HCT116 (cell line): ENCODE results near the gene KCNA3. TPM values are rescaled to one million over a fixed set of nuclear protein-coding genes. Genes with fewer than 3 reads are reported as not detected.

Source experiments
- ATAC-seq: fragments of 200-7000 bp; cut with Tn5 transposase; 2 replicates; pipeline ENCODE4 v1.9.1; 2020; ENCODE audit warnings: mild to moderate bottlenecking, moderate library complexity
- BruUV-seq: library from RNA; stranded (reverse); fragments of 400-500 nt; replicated peaks from 2 replicates; lab custom pipeline; 2021; lab: Mats Ljungman, UMichigan
- CTCF ChIA-PET: fragments of 300-600 bp; sonication (Branson Sonifier 250); formaldehyde crosslinking; loops from one replicate; lab custom pipeline; 2021; ENCODE audit warnings: antibody characterized with exemption; lab: Charles Lee
- POLR2A ChIA-PET: fragments of 300-600, 350-600 bp; sonication (Branson Sonifier 250); formaldehyde crosslinking; loops from one replicate; lab custom pipeline; 2021; ENCODE audit warnings: antibody characterized with exemption; lab: Charles Lee
- RAD21 ChIA-PET, 2 experiments: fragments of 300-600 bp; sonication (Branson Sonifier 250); formaldehyde crosslinking; loops; one replicate each; lab custom pipeline; 2023; ENCODE audit warnings: low total read pairs in 2 of 2; ENCODE audit not compliant: uncharacterized antibody in 2 of 2, unreplicated experiment in 2 of 2, low non-redundant PET in 1 of 2; lab: Charles Lee
- DNase-seq: peaks from one replicate; pipeline ENCODE4 v3.0.0-alpha.2; 2010; ENCODE audit warnings: low read depth, low spot score
- H2AFZ ChIP-seq: fragments of 200-600 bp; shearing (Covaris generic), sonication (generic); 2 replicates; pipeline ENCODE4 v1.6.1; 2017; ENCODE audit warnings: low read depth, mixed run types, mixed read lengths, antibody characterized with exemption, low read length; ENCODE audit not compliant: poor library complexity, severe bottlenecking
- H3K27ac ChIP-seq: 2 replicates; pipeline ENCODE4 v1.5.1; 2012; ENCODE audit warnings: low read depth, low read length
- H3K27me3 ChIP-seq: fragments of 200-600 bp; sonication (generic); 2 replicates; pipeline ENCODE4 v1.6.1; 2016; ENCODE audit warnings: mixed run types, low read length, mixed read lengths; ENCODE audit not compliant: insufficient read depth
- H3K36me3 ChIP-seq, 2 experiments: fragments of 200-500 bp in 1 of 2; fragments of 200-600 bp in 1 of 2; sonication (Bioruptor generic) in 1 of 2; sonication (generic) in 1 of 2; 2 replicates each; pipeline versions ENCODE4 v1.5.1 to v1.6.1; 2014 to 2016; ENCODE audit warnings: low read length in 2 of 2, inconsistent platforms in 1 of 2, mixed read lengths in 1 of 2, mixed run types in 1 of 2; ENCODE audit not compliant: insufficient read depth in 2 of 2, control insufficient read depth in 1 of 2
- H3K4me1 ChIP-seq, 2 experiments: fragments of 200-600 bp in 1 of 2; sonication (generic) in 1 of 2; 2 replicates each; pipeline versions ENCODE4 v1.5.1 to v1.6.1; 2012 to 2017; ENCODE audit warnings: low read length in 2 of 2, inconsistent platforms in 1 of 2, mild to moderate bottlenecking in 1 of 2, mixed read lengths in 1 of 2, mixed run types in 1 of 2, moderate library complexity in 1 of 2; ENCODE audit not compliant: insufficient read depth in 2 of 2, control insufficient read depth in 1 of 2
- H3K4me2 ChIP-seq: fragments of 200-600 bp; sonication (generic); 2 replicates; pipeline ENCODE4 v1.6.1; 2017; ENCODE audit warnings: mixed run types, low read length, mixed read lengths
- H3K4me3 ChIP-seq, 2 experiments: fragments of 200-600 bp in 1 of 2; sonication (generic) in 1 of 2; replicated peaks in 1 of 2; 2 replicates each; pipeline ENCODE4 v1.5.1; 2011 to 2016; ENCODE audit warnings: low read length in 2 of 2, control low read depth in 1 of 2, low read depth in 1 of 2, mild to moderate bottlenecking in 1 of 2, mixed read lengths in 1 of 2, mixed run types in 1 of 2
- H3K79me2 ChIP-seq: fragments of 200-600 bp; sonication (generic); 2 replicates; pipeline ENCODE4 v1.6.1; 2017; ENCODE audit warnings: mild to moderate bottlenecking, mixed run types, low read length, moderate library complexity, mixed read lengths; ENCODE audit not compliant: insufficient read depth
- H3K9ac ChIP-seq: fragments of 200-600 bp; sonication (generic); 2 replicates; pipeline ENCODE4 v1.6.1; 2016; ENCODE audit warnings: low read length, mixed read lengths
- H3K9me2 ChIP-seq: fragments of 200-600 bp; sonication (generic), shearing (Covaris generic); 2 replicates; pipeline ENCODE4 v1.6.1; 2017; ENCODE audit warnings: mixed run types, mild to moderate bottlenecking, moderate library complexity; ENCODE audit not compliant: insufficient read depth
- H3K9me3 ChIP-seq, 2 experiments: fragments of 200-500 bp in 1 of 2; fragments of 200-600 bp in 1 of 2; sonication (Bioruptor generic) in 1 of 2; sonication (generic) in 1 of 2; 2 replicates each; pipeline ENCODE4 v1.6.1; 2014 to 2017; ENCODE audit warnings: low read length in 2 of 2, mixed read lengths in 2 of 2, inconsistent platforms in 1 of 2, low read depth in 1 of 2, mild to moderate bottlenecking in 1 of 2, mixed run types in 1 of 2, moderate library complexity in 1 of 2; ENCODE audit not compliant: control insufficient read depth in 1 of 2, insufficient read depth in 1 of 2
- H4K20me1 ChIP-seq: fragments of 200-600 bp; sonication (generic), shearing (Covaris generic); 2 replicates; pipeline ENCODE4 v1.6.1; 2017; ENCODE audit warnings: mixed run types, mild to moderate bottlenecking, moderate library complexity; ENCODE audit not compliant: insufficient read depth
- CEBPB ChIP-seq: IDR thresholded peaks from 2 replicates; pipeline ENCODE4 v1.6.1; 2012; ENCODE audit warnings: low read depth
- CTCF ChIP-seq, 3 experiments: fragments of 200-600 bp in 1 of 3; sonication (generic) in 1 of 3; IDR thresholded peaks in 2 of 3; conservative IDR thresholded peaks in 1 of 3; 2 replicates each; pipeline ENCODE4 v1.5.1; 2012 to 2017; ENCODE audit warnings: low read depth in 2 of 3, low read length in 2 of 3, antibody characterized with exemption in 1 of 3, borderline replicate concordance in 1 of 3, control low read depth in 1 of 3, mild to moderate bottlenecking in 1 of 3, mixed read lengths in 1 of 3, mixed run types in 1 of 3, moderate library complexity in 1 of 3; ENCODE audit not compliant: insufficient read depth in 1 of 3
- ELF1 ChIP-seq: IDR thresholded peaks from 2 replicates; pipeline ENCODE4 v1.6.1; 2012; ENCODE audit warnings: low read depth, borderline replicate concordance
- EZH2 ChIP-seq: fragments of 200-600 bp; sonication (generic); IDR thresholded peaks from 2 replicates; pipeline ENCODE4 v1.6.1; 2017; ENCODE audit warnings: antibody characterized with exemption, mixed run types
- EZH2phosphoT487 ChIP-seq: fragments of 200-600 bp; IDR thresholded peaks from 2 replicates; pipeline ENCODE4 v1.6.1; 2018; ENCODE audit warnings: antibody characterized with exemption, borderline replicate concordance
- FOSL1 ChIP-seq: IDR thresholded peaks from 2 replicates; pipeline ENCODE4 v1.6.1; 2012; ENCODE audit warnings: low read depth
- JUND ChIP-seq: IDR thresholded peaks from 2 replicates; pipeline ENCODE4 v1.6.1; 2012
- POLR2A ChIP-seq: IDR thresholded peaks from 2 replicates; pipeline ENCODE4 v1.7.0; 2011; ENCODE audit warnings: borderline replicate concordance; ENCODE audit not compliant: insufficient read depth, insufficient read length; ENCODE audit errors: extremely low read depth
- POLR2AphosphoS5 ChIP-seq: IDR thresholded peaks from 2 replicates; pipeline ENCODE4 v1.6.1; 2011; ENCODE audit warnings: mild to moderate bottlenecking, low read depth, low read length, moderate library complexity
- RAD21 ChIP-seq: IDR thresholded peaks from 2 replicates; pipeline ENCODE4 v1.6.1; 2012; ENCODE audit warnings: low read depth, mild to moderate bottlenecking
- REST ChIP-seq: IDR thresholded peaks from 2 replicates; pipeline ENCODE4 v1.6.1; 2012; ENCODE audit warnings: low read depth
- SIN3A ChIP-seq: IDR thresholded peaks from 2 replicates; pipeline ENCODE4 v1.6.1; 2012; ENCODE audit warnings: low read depth
- SP1 ChIP-seq: IDR thresholded peaks from 2 replicates; pipeline ENCODE4 v1.6.1; 2012; ENCODE audit warnings: low read depth
- SRF ChIP-seq: IDR thresholded peaks from 2 replicates; pipeline ENCODE4 v1.6.1; 2012; ENCODE audit warnings: low read depth
- TCF7L2 ChIP-seq: IDR thresholded peaks from 2 replicates; pipeline ENCODE4 v1.7.0; 2011; ENCODE audit warnings: borderline replicate concordance, inconsistent platforms; ENCODE audit not compliant: insufficient read depth, insufficient read length; ENCODE audit errors: extremely low read depth
- ZNF274 ChIP-seq: fragments of 200-500 bp; sonication (Bioruptor generic); IDR thresholded peaks from 2 replicates; pipeline ENCODE4 v1.6.1; 2014; ENCODE audit warnings: mild to moderate bottlenecking, low read depth, low read length, inconsistent platforms
- intact Hi-C: fragments of 100-400 bp; cut with micrococcal nuclease; formaldehyde crosslinking; loops from 2 replicates; pipeline ENCODE4 v1.10.0; 2022
- total RNA-seq: library from RNA; stranded (reverse); gene quantifications from one replicate; pipeline ENCODE4 v1.2.1, GENCODE V29; 2021; ENCODE audit not compliant: unreplicated experiment
- TF ChIP-seq, protein P1 (sequence below): IDR thresholded peaks from 2 replicates; pipeline ENCODE4 v1.6.1; 2012

KCNA3 gene
- total RNA-seq, 1 experiment from 2014 or later: 0.07 TPM

DNA sequence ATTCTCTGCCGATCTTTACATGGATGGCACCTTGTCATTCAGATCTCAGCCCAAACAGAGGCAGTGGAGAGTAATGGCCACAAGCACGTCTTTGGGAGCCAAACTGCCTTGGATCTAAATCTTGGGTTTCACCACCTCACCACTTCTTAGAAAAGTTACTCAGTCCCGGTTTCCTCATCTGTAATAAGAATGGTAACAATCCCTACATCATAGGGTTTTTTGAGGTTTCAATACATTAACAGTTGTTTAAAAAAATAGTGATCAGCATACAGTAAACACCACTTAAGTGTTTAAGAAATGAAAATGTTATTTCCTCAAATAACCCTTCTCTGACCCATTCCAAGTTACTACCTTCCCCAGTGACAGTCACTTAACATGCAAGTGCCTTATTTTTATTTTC is 38.5 kb upstream of the KCNA3 start:
- Histone ChIP-seq H3K4me3 (no peak overlapping the region), H4K20me1 (no peaks in the 10 kb centered on the region), H3K27ac (no peak overlapping the region), H2AFZ (no peak overlapping the region), H3K79me2 (no peaks in the 10 kb centered on the region), H3K4me2 (no peak overlapping the region), H3K36me3 (no peaks in the 10 kb centered on the region), H3K27me3 (peaks cover 66% of the 10 kb centered on the region), H3K4me1 (no peaks in the 10 kb centered on the region), H3K9ac (no peak overlapping the region), H3K9me3 (no peaks in the 10 kb centered on the region), H3K9me2 (no peaks in the 10 kb centered on the region)
- TF ChIP-seq EZH2: no peak
- no peak for TF ChIP-seq SRF
- TF ChIP-seq SIN3A: no peak
- TF ChIP-seq EZH2phosphoT487: no peak
- TF ChIP-seq CEBPB: no peak
- no peak for TF ChIP-seq REST
- TF ChIP-seq JUND: no peak
- no peak for TF ChIP-seq POLR2A
- no peak for TF ChIP-seq SP1
- no peak for TF ChIP-seq POLR2AphosphoS5
- TF ChIP-seq, protein P1, sequence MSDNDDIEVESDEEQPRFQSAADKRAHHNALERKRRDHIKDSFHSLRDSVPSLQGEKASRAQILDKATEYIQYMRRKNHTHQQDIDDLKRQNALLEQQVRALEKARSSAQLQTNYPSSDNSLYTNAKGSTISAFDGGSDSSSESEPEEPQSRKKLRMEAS: no peak
- no peak for TF ChIP-seq FOSL1
- no peak for TF ChIP-seq RAD21
- TF ChIP-seq TCF7L2: no peak
- TF ChIP-seq ELF1: no peak
- no peak for TF ChIP-seq ZNF274
- no peak for TF ChIP-seq CTCF (IDR thresholded peaks at IDR 0.05 in 2 of 3, conservative IDR thresholded peaks at IDR 0.05 in 1 of 3; ENCODE audit: borderline replicate concordance in 1 of 3, insufficient read depth in 1 of 3, low read depth in 2 of 3, low read length in 2 of 3)
- BruUV-seq: no TSS peak
- RAD21 ChIA-PET: no interaction called here
- DNase-seq (no peak), ATAC-seq (no peak)
- intact Hi-C loops: loop anchor here (5.0 kb wide), 1 partner anchor 61 kb away; no protein-coding TSS in a partner anchor
- POLR2A ChIA-PET: no interaction called here
- CTCF ChIA-PET: no interaction called here
